Measurements from ENCODE around the gene RNF26. TPM values are rescaled to one million over a fixed set of nuclear protein-coding genes. Genes with fewer than 3 reads are reported as not detected.

Gene RNF26
- total RNA-seq, 1 experiment from 2014 or later = 90.6 TPM

DNA sequence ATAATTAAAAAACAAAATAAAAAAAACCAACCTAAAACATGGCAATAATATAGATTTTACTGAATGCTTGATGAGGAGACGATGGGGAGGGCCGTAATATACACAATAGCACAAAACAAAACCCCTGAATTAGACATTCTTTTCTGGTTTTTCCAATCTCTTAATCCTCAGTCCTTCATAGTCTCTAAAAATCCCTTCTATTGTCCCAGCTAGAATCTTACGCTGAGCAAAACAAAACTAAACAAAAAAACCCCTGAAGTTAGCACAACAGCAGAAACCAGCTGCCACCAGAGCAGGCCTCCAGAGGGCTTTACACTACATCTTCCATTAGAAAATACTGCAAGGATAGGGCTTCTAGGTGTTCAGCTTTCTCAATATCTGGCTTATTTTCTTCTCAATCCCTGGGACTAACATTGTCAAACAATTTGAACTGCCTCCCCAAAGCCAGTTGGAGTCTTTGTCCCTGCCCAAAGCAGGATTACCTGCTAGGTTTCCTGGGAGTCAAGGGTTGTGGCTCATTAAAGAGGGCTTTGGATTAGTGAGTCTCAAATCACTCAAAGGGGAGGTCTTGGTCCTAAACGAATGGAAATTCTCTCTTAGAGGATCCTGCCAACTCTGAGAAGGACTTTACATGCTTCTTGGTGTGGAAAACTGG is 2.1 kb upstream of the RNF26 start:
- Mint-ChIP-seq H3K36me3 (peaks cover 7% of the 10 kb centered on the region), H3K27ac (peak overlapping the region; percentile 83), H3K4me1 (peaks cover 23% of the 10 kb centered on the region), H3K4me3 (no peak overlapping the region), H3K9me3 (no peaks in the 10 kb centered on the region), H3K27me3 (ENCODE audit: low read depth) (no peaks in the 10 kb centered on the region; the same call in 1 of the 2 replicates)
- TF ChIP-seq IRF2 (CRISPR knock-in tag; IDR thresholded peaks at IDR 0.05; ENCODE audit: borderline replicate concordance, low read depth) (no peak), SP1 (CRISPR knock-in tag; conservative IDR thresholded peaks at IDR 0.05) (no peak), ELF4 (CRISPR knock-in tag; IDR thresholded peaks at IDR 0.05; ENCODE audit: low read depth) (no peak), ZNF219 (CRISPR knock-in tag; IDR thresholded peaks at IDR 0.05; ENCODE audit: borderline replicate concordance) (no peak)
- TF ChIP-seq, protein P1, sequence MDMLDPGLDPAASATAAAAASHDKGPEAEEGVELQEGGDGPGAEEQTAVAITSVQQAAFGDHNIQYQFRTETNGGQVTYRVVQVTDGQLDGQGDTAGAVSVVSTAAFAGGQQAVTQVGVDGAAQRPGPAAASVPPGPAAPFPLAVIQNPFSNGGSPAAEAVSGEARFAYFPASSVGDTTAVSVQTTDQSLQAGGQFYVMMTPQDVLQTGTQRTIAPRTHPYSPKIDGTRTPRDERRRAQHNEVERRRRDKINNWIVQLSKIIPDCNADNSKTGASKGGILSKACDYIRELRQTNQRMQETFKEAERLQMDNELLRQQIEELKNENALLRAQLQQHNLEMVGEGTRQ (CRISPR knock-in tag; IDR thresholded peaks at IDR 0.05) = no peak
- no peak for ATAC-seq
- ChIA-PET CTCF (interaction anchor here (1.0 to 1.8 kb wide), 4 partner anchors 8 to 24 kb away, joined by 3 to 10 read pairs (median 4); no protein-coding TSS in a partner anchor), POLR2A (interaction anchor here (0.6 kb wide), 1 partner anchor 189 kb away, joined by 3 read pairs; no protein-coding TSS in a partner anchor)
- no peak for DNase-seq (ENCODE audit: low spot score)

DNA sequence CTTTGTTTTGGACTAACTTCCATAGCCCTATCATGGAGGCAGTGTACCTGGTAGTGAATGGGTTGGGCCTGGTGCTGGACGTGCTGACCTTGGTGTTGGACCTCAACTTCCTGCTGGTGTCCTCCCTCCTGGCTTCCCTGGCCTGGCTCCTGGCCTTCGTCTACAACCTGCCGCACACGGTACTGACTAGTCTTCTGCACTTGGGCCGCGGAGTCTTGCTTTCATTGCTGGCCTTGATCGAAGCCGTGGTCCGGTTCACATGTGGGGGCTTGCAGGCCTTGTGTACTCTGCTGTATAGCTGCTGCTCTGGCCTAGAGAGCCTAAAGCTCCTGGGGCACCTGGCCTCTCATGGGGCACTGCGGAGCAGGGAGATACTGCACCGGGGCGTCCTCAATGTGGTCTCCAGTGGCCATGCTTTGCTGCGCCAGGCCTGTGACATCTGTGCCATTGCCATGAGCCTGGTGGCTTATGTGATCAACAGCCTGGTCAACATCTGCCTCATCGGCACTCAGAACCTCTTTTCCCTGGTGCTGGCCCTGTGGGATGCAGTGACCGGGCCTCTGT is 846 bp downstream of the RNF26 start:
- H3K4me1 Mint-ChIP-seq = peaks cover 45% of the 10 kb centered on the region
- no peaks in the 10 kb centered on the region for H3K9me3 Mint-ChIP-seq
- CTCF ChIA-PET = interaction anchor here (0.8 to 2.5 kb wide), 2 partner anchors 13 to 21 kb away, joined by 3 to 48 read pairs; no protein-coding TSS in a partner anchor
- H3K4me3 Mint-ChIP-seq = peak overlapping the region; percentile 100
- POLR2A ChIA-PET = no interaction called here
- no peak for TF ChIP-seq ZNF396 (CRISPR knock-in tag; IDR thresholded peaks at IDR 0.05; ENCODE audit: borderline replicate concordance)
- TF ChIP-seq, protein P2, sequence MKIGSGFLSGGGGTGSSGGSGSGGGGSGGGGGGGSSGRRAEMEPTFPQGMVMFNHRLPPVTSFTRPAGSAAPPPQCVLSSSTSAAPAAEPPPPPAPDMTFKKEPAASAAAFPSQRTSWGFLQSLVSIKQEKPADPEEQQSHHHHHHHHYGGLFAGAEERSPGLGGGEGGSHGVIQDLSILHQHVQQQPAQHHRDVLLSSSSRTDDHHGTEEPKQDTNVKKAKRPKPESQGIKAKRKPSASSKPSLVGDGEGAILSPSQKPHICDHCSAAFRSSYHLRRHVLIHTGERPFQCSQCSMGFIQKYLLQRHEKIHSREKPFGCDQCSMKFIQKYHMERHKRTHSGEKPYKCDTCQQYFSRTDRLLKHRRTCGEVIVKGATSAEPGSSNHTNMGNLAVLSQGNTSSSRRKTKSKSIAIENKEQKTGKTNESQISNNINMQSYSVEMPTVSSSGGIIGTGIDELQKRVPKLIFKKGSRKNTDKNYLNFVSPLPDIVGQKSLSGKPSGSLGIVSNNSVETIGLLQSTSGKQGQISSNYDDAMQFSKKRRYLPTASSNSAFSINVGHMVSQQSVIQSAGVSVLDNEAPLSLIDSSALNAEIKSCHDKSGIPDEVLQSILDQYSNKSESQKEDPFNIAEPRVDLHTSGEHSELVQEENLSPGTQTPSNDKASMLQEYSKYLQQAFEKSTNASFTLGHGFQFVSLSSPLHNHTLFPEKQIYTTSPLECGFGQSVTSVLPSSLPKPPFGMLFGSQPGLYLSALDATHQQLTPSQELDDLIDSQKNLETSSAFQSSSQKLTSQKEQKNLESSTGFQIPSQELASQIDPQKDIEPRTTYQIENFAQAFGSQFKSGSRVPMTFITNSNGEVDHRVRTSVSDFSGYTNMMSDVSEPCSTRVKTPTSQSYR (CRISPR knock-in tag; IDR thresholded peaks at IDR 0.05) = no peak
- no peak for TF ChIP-seq RELA (CRISPR knock-in tag; IDR thresholded peaks at IDR 0.05; ENCODE audit: borderline replicate concordance)
- TF ChIP-seq, protein P3, sequence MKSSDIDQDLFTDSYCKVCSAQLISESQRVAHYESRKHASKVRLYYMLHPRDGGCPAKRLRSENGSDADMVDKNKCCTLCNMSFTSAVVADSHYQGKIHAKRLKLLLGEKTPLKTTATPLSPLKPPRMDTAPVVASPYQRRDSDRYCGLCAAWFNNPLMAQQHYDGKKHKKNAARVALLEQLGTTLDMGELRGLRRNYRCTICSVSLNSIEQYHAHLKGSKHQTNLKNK (CRISPR knock-in tag; IDR thresholded peaks at IDR 0.05) = no peak
- TF ChIP-seq TEAD4 (CRISPR knock-in tag; IDR thresholded peaks at IDR 0.05) = no peak
- no peak for TF ChIP-seq CBFB (CRISPR knock-in tag; IDR thresholded peaks at IDR 0.05; ENCODE audit: low read depth)
- TF ChIP-seq ZNF138 (CRISPR knock-in tag; conservative IDR thresholded peaks at IDR 0.05) = no peak
- TF ChIP-seq, protein P4, sequence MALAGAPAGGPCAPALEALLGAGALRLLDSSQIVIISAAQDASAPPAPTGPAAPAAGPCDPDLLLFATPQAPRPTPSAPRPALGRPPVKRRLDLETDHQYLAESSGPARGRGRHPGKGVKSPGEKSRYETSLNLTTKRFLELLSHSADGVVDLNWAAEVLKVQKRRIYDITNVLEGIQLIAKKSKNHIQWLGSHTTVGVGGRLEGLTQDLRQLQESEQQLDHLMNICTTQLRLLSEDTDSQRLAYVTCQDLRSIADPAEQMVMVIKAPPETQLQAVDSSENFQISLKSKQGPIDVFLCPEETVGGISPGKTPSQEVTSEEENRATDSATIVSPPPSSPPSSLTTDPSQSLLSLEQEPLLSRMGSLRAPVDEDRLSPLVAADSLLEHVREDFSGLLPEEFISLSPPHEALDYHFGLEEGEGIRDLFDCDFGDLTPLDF (CRISPR knock-in tag; IDR thresholded peaks at IDR 0.05) = no peak
- no peak for TF ChIP-seq NFATC4 (CRISPR knock-in tag; IDR thresholded peaks at IDR 0.05)
- TF ChIP-seq CREB1 (CRISPR knock-in tag; IDR thresholded peaks at IDR 0.05) = no peak
- no peak for TF ChIP-seq ZNF317 (CRISPR knock-in tag; IDR thresholded peaks at IDR 0.05; ENCODE audit: borderline replicate concordance, low read depth)
- TF ChIP-seq ZNF219 (CRISPR knock-in tag; IDR thresholded peaks at IDR 0.05; ENCODE audit: borderline replicate concordance) = no peak
- no peak for DNase-seq (ENCODE audit: low spot score)
- no peak for ATAC-seq
- peak overlapping the region; percentile 100 for H3K27ac Mint-ChIP-seq
- peaks cover 7% of the 10 kb centered on the region for H3K36me3 Mint-ChIP-seq
- peaks cover 13% of the 10 kb centered on the region for H3K27me3 Mint-ChIP-seq (ENCODE audit: low read depth)
